SJSA1 (cell line): ENCODE data around the gene GRID2. TPM values are rescaled to one million over a fixed set of nuclear protein-coding genes. Genes with fewer than 3 reads are reported as not detected.
"Not testable (repeated sequence)": the region's sequence is repeated elsewhere in the genome, so short reads cannot be mapped to it uniquely, and the experiment has no call there.

Experiments used
- DNase-seq, 2 experiments: peaks; one replicate each; pipeline ENCODE4 v3.0.0-alpha.2; 2015 to 2020; ENCODE audit warnings: low spot score in 2 of 2, low read depth in 1 of 2
- H3K27ac ChIP-seq: fragments of 250-450 bp; sonication (Bioruptor Pico); 2 replicates; pipeline ENCODE4 v1.5.1; 2020; ENCODE audit warnings: mild to moderate bottlenecking, moderate library complexity
- H3K27me3 ChIP-seq: fragments of 250-450 bp; sonication (Bioruptor Pico); replicated peaks from 2 replicates; pipeline ENCODE4 v1.5.1; 2020; ENCODE audit warnings: mild to moderate bottlenecking, moderate library complexity
- H3K36me3 ChIP-seq: fragments of 250-450 bp; sonication (Bioruptor Pico); 2 replicates; pipeline ENCODE4 v1.5.1; 2020; ENCODE audit warnings: mild to moderate bottlenecking
- H3K4me1 ChIP-seq: fragments of 250-450 bp; sonication (Bioruptor Pico); replicated peaks from 2 replicates; pipeline ENCODE4 v1.6.1; 2021; ENCODE audit warnings: mild to moderate bottlenecking
- H3K4me3 ChIP-seq: fragments of 250-450 bp; sonication (Bioruptor Pico); 2 replicates; pipeline ENCODE4 v1.5.1; 2020; ENCODE audit warnings: mild to moderate bottlenecking
- H3K9me3 ChIP-seq: fragments of 250-450 bp; sonication (Bioruptor Pico); replicated peaks from 2 replicates; pipeline ENCODE4 v1.5.1; 2020; ENCODE audit warnings: mild to moderate bottlenecking
- total RNA-seq: library from RNA; depleted of rRNA; stranded (reverse); fragments of >200 nt; shearing (Covaris generic); gene quantifications from 2 replicates; pipeline ENCODE4 v1.2.3, GENCODE V29; 2014

GRID2 gene
- total RNA-seq, 1 experiment from 2014 or later: not detected

GRCh38 chr4:93263166-93263565 lies 959.4 kb downstream of the GRID2 start:
- Histone ChIP-seq H3K27ac (no peak overlapping the region), H3K27me3 (peaks cover 5% of the 10 kb centered on the region; the same call in 1 of the 2 replicates), H3K4me3 (no peak overlapping the region), H3K9me3 (no peaks in the 10 kb centered on the region), H3K4me1 (no peaks in the 10 kb centered on the region), H3K36me3 (no peaks in the 10 kb centered on the region)
- DNase-seq: no peak

- Histone ChIP-seq H3K9me3 (no peaks in the 10 kb centered on the region), H3K27me3 (peaks cover 5% of the 10 kb centered on the region; the same call in 1 of the 2 replicates), H3K4me3 (no peak overlapping the region), H3K4me1 (no peaks in the 10 kb centered on the region), H3K27ac (no peak overlapping the region), H3K36me3 (no peaks in the 10 kb centered on the region)
- no peak for DNase-seq
Measured at GRCh38 chr4:93267747-93268146, 964.0 kb downstream of the GRID2 start.

- H3K9me3 ChIP-seq: no peaks in the 10 kb centered on the region
- H3K4me1 ChIP-seq: no peaks in the 10 kb centered on the region
- H3K4me3 ChIP-seq: no peak overlapping the region
- H3K27ac ChIP-seq: no peak overlapping the region
- no peaks in the 10 kb centered on the region for H3K27me3 ChIP-seq
- DNase-seq: no peak
- no peaks in the 10 kb centered on the region for H3K36me3 ChIP-seq
Measured at GRCh38 chr4:93285346-93285745, 981.6 kb downstream of the GRID2 start.

GRCh38 chr4:93289241-93289640 lies 985.5 kb downstream of the GRID2 start:
- H3K4me3 ChIP-seq: no peak overlapping the region
- no peak for DNase-seq
- H3K9me3 ChIP-seq: no peaks in the 10 kb centered on the region
- no peaks in the 10 kb centered on the region for H3K36me3 ChIP-seq
- no peaks in the 10 kb centered on the region for H3K4me1 ChIP-seq
- no peak overlapping the region for H3K27ac ChIP-seq
- 0 out of 2 replicates have a peak, but pooled peaks cover 4% of the 10 kb centered on the region for H3K27me3 ChIP-seq

- Histone ChIP-seq H3K27me3 (0 out of 2 replicates have a peak, but pooled peaks cover 4% of the 10 kb centered on the region), H3K4me3 (no peak overlapping the region), H3K4me1 (no peaks in the 10 kb centered on the region), H3K36me3 (no peaks in the 10 kb centered on the region), H3K9me3 (no peaks in the 10 kb centered on the region), H3K27ac (no peak overlapping the region)
- DNase-seq: no peak
Measured at GRCh38 chr4:93289831-93290230, 986.1 kb downstream of the GRID2 start.

DNA sequence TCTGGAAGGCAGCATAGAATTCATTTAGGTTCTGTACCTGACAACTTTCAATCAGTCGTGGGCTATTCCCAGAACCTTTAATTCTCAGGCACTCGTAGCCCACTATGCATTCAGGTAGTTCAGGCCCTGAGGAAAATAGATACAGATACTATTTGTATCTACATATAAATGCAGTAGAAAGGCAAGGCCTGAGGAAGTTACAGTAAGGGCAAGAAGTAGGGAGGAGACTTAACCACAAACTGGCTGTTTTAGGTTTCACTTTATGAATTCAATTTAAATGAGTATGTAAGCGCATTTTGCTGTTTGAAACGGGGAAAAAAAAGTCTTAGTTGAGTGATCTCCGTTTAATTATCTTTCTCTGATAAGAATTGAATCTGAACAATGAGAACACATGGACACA lies 995.4 kb downstream of the GRID2 start:
- Histone ChIP-seq H3K4me1 (no peaks in the 10 kb centered on the region), H3K27ac (no peak overlapping the region), H3K36me3 (no peaks in the 10 kb centered on the region), H3K9me3 (no peaks in the 10 kb centered on the region), H3K27me3 (0 out of 2 replicates have a peak, but pooled peaks cover 6% of the 10 kb centered on the region), H3K4me3 (no peak overlapping the region)
- DNase-seq: no peak

DNA sequence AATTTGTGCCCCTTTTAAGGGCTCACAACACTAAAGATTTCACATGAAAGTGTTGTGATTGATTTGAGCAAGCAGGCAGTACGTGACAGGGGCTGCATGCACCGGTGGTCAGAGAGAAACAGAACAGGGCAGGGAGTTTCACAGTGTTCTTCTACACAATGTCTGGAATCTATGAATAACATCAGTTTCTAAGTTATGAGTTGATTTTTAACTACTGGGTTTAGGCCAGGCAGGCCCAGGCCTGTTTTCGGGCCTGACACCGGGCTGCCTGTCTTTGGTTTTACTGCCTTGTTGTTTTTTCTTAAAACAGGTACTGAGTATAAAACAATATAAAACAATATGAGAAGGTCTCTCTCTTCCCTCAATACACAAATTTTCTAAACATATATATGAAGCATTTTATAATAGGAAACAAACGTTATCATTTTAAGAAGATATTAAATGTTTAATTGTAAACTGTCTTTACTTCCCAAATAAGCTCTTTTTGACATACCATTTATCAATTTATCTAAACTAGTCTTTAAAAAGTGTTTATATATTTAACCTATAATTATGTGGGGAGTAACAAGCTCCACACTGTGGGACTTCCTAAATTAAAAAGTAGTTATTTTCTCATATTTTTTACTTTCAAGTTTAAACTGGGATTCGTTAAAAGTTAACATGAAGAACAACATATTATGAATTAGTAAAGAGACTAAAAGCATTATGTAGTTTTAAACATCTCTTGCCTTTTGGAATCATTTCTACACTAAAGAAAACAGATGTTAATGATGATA lies 997.2 kb downstream of the GRID2 start:
- not testable (repeated sequence) for DNase-seq, H3K4me3 ChIP-seq, H3K4me1 ChIP-seq, H3K9me3 ChIP-seq, H3K27ac ChIP-seq, H3K27me3 ChIP-seq, H3K36me3 ChIP-seq

GRCh38 chr4:93302310-93302709 lies 998.5 kb downstream of the GRID2 start:
- no peaks in the 10 kb centered on the region for H3K4me1 ChIP-seq
- H3K4me3 ChIP-seq: no peak overlapping the region
- 0 out of 2 replicates have a peak, but pooled peaks cover 2% of the 10 kb centered on the region for H3K27me3 ChIP-seq
- no peak overlapping the region for H3K27ac ChIP-seq
- no peaks in the 10 kb centered on the region for H3K9me3 ChIP-seq
- no peaks in the 10 kb centered on the region for H3K36me3 ChIP-seq
- no peak for DNase-seq

- DNase-seq: no peak
- H3K27ac ChIP-seq: no peak overlapping the region
- no peaks in the 10 kb centered on the region for H3K36me3 ChIP-seq
- no peaks in the 10 kb centered on the region for H3K27me3 ChIP-seq
- no peak overlapping the region for H3K4me3 ChIP-seq
- no peaks in the 10 kb centered on the region for H3K4me1 ChIP-seq
- no peaks in the 10 kb centered on the region for H3K9me3 ChIP-seq
Measured at GRCh38 chr4:93303440-93303839, 999.7 kb downstream of the GRID2 start.

GRCh38 chr4:93312299-93312698 lies 1008.5 kb downstream of the GRID2 start:
- no peak for DNase-seq
- no peak overlapping the region for H3K4me3 ChIP-seq
- no peaks in the 10 kb centered on the region for H3K9me3 ChIP-seq
- no peaks in the 10 kb centered on the region for H3K4me1 ChIP-seq
- no peak overlapping the region for H3K27ac ChIP-seq
- H3K27me3 ChIP-seq: no peaks in the 10 kb centered on the region
- H3K36me3 ChIP-seq: no peaks in the 10 kb centered on the region

DNA sequence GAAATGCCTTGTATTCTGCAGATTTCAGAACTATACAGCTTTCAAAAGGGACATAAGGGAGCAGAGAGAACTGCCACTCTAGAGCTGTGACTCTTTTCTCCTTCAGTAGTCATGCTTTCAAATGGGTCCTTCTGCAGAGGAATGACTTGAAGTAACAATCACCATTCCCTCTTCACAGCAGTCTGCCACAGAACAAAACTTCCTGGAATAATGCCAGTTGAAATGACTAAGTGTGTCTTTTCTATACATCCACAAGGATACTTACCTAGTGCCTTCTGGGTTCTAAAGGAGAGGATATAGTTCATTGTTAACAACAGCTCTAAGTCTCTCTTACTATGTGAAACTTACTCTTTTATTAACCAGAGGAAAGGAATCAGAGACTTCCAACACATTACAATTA lies 1009.4 kb downstream of the GRID2 start:
- DNase-seq: no peak
- no peaks in the 10 kb centered on the region for H3K4me1 ChIP-seq
- no peaks in the 10 kb centered on the region for H3K36me3 ChIP-seq
- no peaks in the 10 kb centered on the region for H3K9me3 ChIP-seq
- H3K27me3 ChIP-seq: no peaks in the 10 kb centered on the region
- no peak overlapping the region for H3K27ac ChIP-seq
- no peak overlapping the region for H3K4me3 ChIP-seq

DNA sequence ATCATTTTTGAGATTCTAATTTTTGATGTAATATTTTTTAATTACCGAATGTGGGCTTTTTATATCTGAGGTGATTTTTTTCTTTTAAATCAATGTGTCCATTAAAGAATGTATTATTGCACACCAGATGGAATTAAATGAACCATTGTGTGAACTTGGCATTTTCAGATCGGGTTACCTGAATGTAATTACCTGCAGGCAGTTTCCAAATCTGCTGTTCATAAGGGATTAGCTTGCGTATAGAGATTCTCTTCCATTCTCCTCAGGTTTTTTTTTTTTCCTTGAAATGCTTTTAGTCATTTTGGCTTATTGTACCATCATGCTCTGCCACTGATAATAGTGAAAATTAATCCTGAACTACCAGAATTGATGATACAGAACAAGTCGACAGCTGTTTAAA lies 1013.3 kb downstream of the GRID2 start:
- H3K9me3 ChIP-seq: no peaks in the 10 kb centered on the region
- H3K27me3 ChIP-seq: no peaks in the 10 kb centered on the region
- no peak overlapping the region for H3K4me3 ChIP-seq
- DNase-seq: no peak
- no peaks in the 10 kb centered on the region for H3K36me3 ChIP-seq
- no peak overlapping the region for H3K27ac ChIP-seq
- H3K4me1 ChIP-seq: no peaks in the 10 kb centered on the region

- H3K36me3 ChIP-seq: no peaks in the 10 kb centered on the region
- H3K9me3 ChIP-seq: no peaks in the 10 kb centered on the region
- H3K4me1 ChIP-seq: no peaks in the 10 kb centered on the region
- no peak overlapping the region for H3K27ac ChIP-seq
- no peak for DNase-seq
- H3K4me3 ChIP-seq: no peak overlapping the region
- H3K27me3 ChIP-seq: no peaks in the 10 kb centered on the region
Measured at GRCh38 chr4:93317561-93317960, 1013.8 kb downstream of the GRID2 start.

GRCh38 chr4:93319041-93319440 lies 1015.3 kb downstream of the GRID2 start:
- no peaks in the 10 kb centered on the region for H3K27me3 ChIP-seq
- no peaks in the 10 kb centered on the region for H3K36me3 ChIP-seq
- H3K9me3 ChIP-seq: no peaks in the 10 kb centered on the region
- H3K4me1 ChIP-seq: no peaks in the 10 kb centered on the region
- no peak for DNase-seq
- H3K4me3 ChIP-seq: no peak overlapping the region
- no peak overlapping the region for H3K27ac ChIP-seq

GRCh38 chr4:93320356-93320755 lies 1016.6 kb downstream of the GRID2 start:
- Histone ChIP-seq H3K9me3 (no peaks in the 10 kb centered on the region), H3K27ac (no peak overlapping the region), H3K27me3 (no peaks in the 10 kb centered on the region), H3K4me3 (no peak overlapping the region), H3K4me1 (no peaks in the 10 kb centered on the region), H3K36me3 (no peaks in the 10 kb centered on the region)
- no peak for DNase-seq
